HCT116 (cell line): Measurements from ENCODE around the gene CHRNA9. TPM values are rescaled to one million over a fixed set of nuclear protein-coding genes. Genes with fewer than 3 reads are reported as not detected.

Experiments
- ATAC-seq: fragments of 200-7000 bp; cut with Tn5 transposase; 2 replicates; pipeline ENCODE4 v1.9.1; 2020; ENCODE audit warnings: mild to moderate bottlenecking, moderate library complexity
- BruUV-seq: library from RNA; stranded (reverse); fragments of 400-500 nt; replicated peaks from 2 replicates; lab custom pipeline; 2021; lab: Mats Ljungman, UMichigan
- CTCF ChIA-PET: fragments of 300-600 bp; sonication (Branson Sonifier 250); formaldehyde crosslinking; loops from one replicate; lab custom pipeline; 2021; ENCODE audit warnings: antibody characterized with exemption; lab: Charles Lee
- POLR2A ChIA-PET: fragments of 300-600, 350-600 bp; sonication (Branson Sonifier 250); formaldehyde crosslinking; loops from one replicate; lab custom pipeline; 2021; ENCODE audit warnings: antibody characterized with exemption; lab: Charles Lee
- RAD21 ChIA-PET, 2 experiments: fragments of 300-600 bp; sonication (Branson Sonifier 250); formaldehyde crosslinking; loops; one replicate each; lab custom pipeline; 2023; ENCODE audit warnings: low total read pairs in 2 of 2; ENCODE audit not compliant: uncharacterized antibody in 2 of 2, unreplicated experiment in 2 of 2, low non-redundant PET in 1 of 2; lab: Charles Lee
- DNase-seq: peaks from one replicate; pipeline ENCODE4 v3.0.0-alpha.2; 2010; ENCODE audit warnings: low read depth, low spot score
- H2AFZ ChIP-seq: fragments of 200-600 bp; shearing (Covaris generic), sonication (generic); 2 replicates; pipeline ENCODE4 v1.6.1; 2017; ENCODE audit warnings: low read depth, mixed run types, mixed read lengths, antibody characterized with exemption, low read length; ENCODE audit not compliant: poor library complexity, severe bottlenecking
- H3K27ac ChIP-seq: 2 replicates; pipeline ENCODE4 v1.5.1; 2012; ENCODE audit warnings: low read depth, low read length
- H3K27me3 ChIP-seq: fragments of 200-600 bp; sonication (generic); 2 replicates; pipeline ENCODE4 v1.6.1; 2016; ENCODE audit warnings: mixed run types, low read length, mixed read lengths; ENCODE audit not compliant: insufficient read depth
- H3K36me3 ChIP-seq, 2 experiments: fragments of 200-500 bp in 1 of 2; fragments of 200-600 bp in 1 of 2; sonication (Bioruptor generic) in 1 of 2; sonication (generic) in 1 of 2; 2 replicates each; pipeline versions ENCODE4 v1.5.1 to v1.6.1; 2014 to 2016; ENCODE audit warnings: low read length in 2 of 2, inconsistent platforms in 1 of 2, mixed read lengths in 1 of 2, mixed run types in 1 of 2; ENCODE audit not compliant: insufficient read depth in 2 of 2, control insufficient read depth in 1 of 2
- H3K4me1 ChIP-seq, 2 experiments: fragments of 200-600 bp in 1 of 2; sonication (generic) in 1 of 2; 2 replicates each; pipeline versions ENCODE4 v1.5.1 to v1.6.1; 2012 to 2017; ENCODE audit warnings: low read length in 2 of 2, inconsistent platforms in 1 of 2, mild to moderate bottlenecking in 1 of 2, mixed read lengths in 1 of 2, mixed run types in 1 of 2, moderate library complexity in 1 of 2; ENCODE audit not compliant: insufficient read depth in 2 of 2, control insufficient read depth in 1 of 2
- H3K4me2 ChIP-seq: fragments of 200-600 bp; sonication (generic); 2 replicates; pipeline ENCODE4 v1.6.1; 2017; ENCODE audit warnings: mixed run types, low read length, mixed read lengths
- H3K4me3 ChIP-seq, 2 experiments: fragments of 200-600 bp in 1 of 2; sonication (generic) in 1 of 2; replicated peaks in 1 of 2; 2 replicates each; pipeline ENCODE4 v1.5.1; 2011 to 2016; ENCODE audit warnings: low read length in 2 of 2, control low read depth in 1 of 2, low read depth in 1 of 2, mild to moderate bottlenecking in 1 of 2, mixed read lengths in 1 of 2, mixed run types in 1 of 2
- H3K79me2 ChIP-seq: fragments of 200-600 bp; sonication (generic); 2 replicates; pipeline ENCODE4 v1.6.1; 2017; ENCODE audit warnings: mild to moderate bottlenecking, mixed run types, low read length, moderate library complexity, mixed read lengths; ENCODE audit not compliant: insufficient read depth
- H3K9ac ChIP-seq: fragments of 200-600 bp; sonication (generic); 2 replicates; pipeline ENCODE4 v1.6.1; 2016; ENCODE audit warnings: low read length, mixed read lengths
- H3K9me2 ChIP-seq: fragments of 200-600 bp; sonication (generic), shearing (Covaris generic); 2 replicates; pipeline ENCODE4 v1.6.1; 2017; ENCODE audit warnings: mixed run types, mild to moderate bottlenecking, moderate library complexity; ENCODE audit not compliant: insufficient read depth
- H3K9me3 ChIP-seq, 2 experiments: fragments of 200-500 bp in 1 of 2; fragments of 200-600 bp in 1 of 2; sonication (Bioruptor generic) in 1 of 2; sonication (generic) in 1 of 2; 2 replicates each; pipeline ENCODE4 v1.6.1; 2014 to 2017; ENCODE audit warnings: low read length in 2 of 2, mixed read lengths in 2 of 2, inconsistent platforms in 1 of 2, low read depth in 1 of 2, mild to moderate bottlenecking in 1 of 2, mixed run types in 1 of 2, moderate library complexity in 1 of 2; ENCODE audit not compliant: control insufficient read depth in 1 of 2, insufficient read depth in 1 of 2
- H4K20me1 ChIP-seq: fragments of 200-600 bp; sonication (generic), shearing (Covaris generic); 2 replicates; pipeline ENCODE4 v1.6.1; 2017; ENCODE audit warnings: mixed run types, mild to moderate bottlenecking, moderate library complexity; ENCODE audit not compliant: insufficient read depth
- ATF3 ChIP-seq: IDR thresholded peaks from 2 replicates; pipeline ENCODE4 v1.6.1; 2012
- CTCF ChIP-seq, 3 experiments: fragments of 200-600 bp in 1 of 3; sonication (generic) in 1 of 3; IDR thresholded peaks in 2 of 3; conservative IDR thresholded peaks in 1 of 3; 2 replicates each; pipeline ENCODE4 v1.5.1; 2012 to 2017; ENCODE audit warnings: low read depth in 2 of 3, low read length in 2 of 3, antibody characterized with exemption in 1 of 3, borderline replicate concordance in 1 of 3, control low read depth in 1 of 3, mild to moderate bottlenecking in 1 of 3, mixed read lengths in 1 of 3, mixed run types in 1 of 3, moderate library complexity in 1 of 3; ENCODE audit not compliant: insufficient read depth in 1 of 3
- EZH2 ChIP-seq: fragments of 200-600 bp; sonication (generic); IDR thresholded peaks from 2 replicates; pipeline ENCODE4 v1.6.1; 2017; ENCODE audit warnings: antibody characterized with exemption, mixed run types
- EZH2phosphoT487 ChIP-seq: fragments of 200-600 bp; IDR thresholded peaks from 2 replicates; pipeline ENCODE4 v1.6.1; 2018; ENCODE audit warnings: antibody characterized with exemption, borderline replicate concordance
- JUND ChIP-seq: IDR thresholded peaks from 2 replicates; pipeline ENCODE4 v1.6.1; 2012
- MAX ChIP-seq: IDR thresholded peaks from 2 replicates; pipeline ENCODE4 v1.6.1; 2012
- POLR2A ChIP-seq: IDR thresholded peaks from 2 replicates; pipeline ENCODE4 v1.7.0; 2011; ENCODE audit warnings: borderline replicate concordance; ENCODE audit not compliant: insufficient read depth, insufficient read length; ENCODE audit errors: extremely low read depth
- RAD21 ChIP-seq: IDR thresholded peaks from 2 replicates; pipeline ENCODE4 v1.6.1; 2012; ENCODE audit warnings: low read depth, mild to moderate bottlenecking
- REST ChIP-seq: IDR thresholded peaks from 2 replicates; pipeline ENCODE4 v1.6.1; 2012; ENCODE audit warnings: low read depth
- SP1 ChIP-seq: IDR thresholded peaks from 2 replicates; pipeline ENCODE4 v1.6.1; 2012; ENCODE audit warnings: low read depth
- intact Hi-C: fragments of 100-400 bp; cut with micrococcal nuclease; formaldehyde crosslinking; loops from 2 replicates; pipeline ENCODE4 v1.10.0; 2022
- total RNA-seq: library from RNA; stranded (reverse); gene quantifications from one replicate; pipeline ENCODE4 v1.2.1, GENCODE V29; 2021; ENCODE audit not compliant: unreplicated experiment

The CHRNA9 gene
- total RNA-seq, 1 experiment from 2014 or later, result not detected

GRCh38 chr4:40395166-40395900, 60.2 kb downstream of the CHRNA9 start:
- H3K27me3 ChIP-seq, result no peaks in the 10 kb centered on the region
- no peak overlapping the region for H3K4me2 ChIP-seq
- BruUV-seq, result no TSS peak
- no peak overlapping the region for H3K9ac ChIP-seq
- ChIA-PET RAD21 (no interaction called here), POLR2A (no interaction called here), CTCF (no interaction called here)
- intact Hi-C loops, result no loop called here
- H3K4me3 ChIP-seq, result no peak overlapping the region
- ATAC-seq (no peak), DNase-seq (no peak)
- H3K36me3 ChIP-seq, result no peaks in the 10 kb centered on the region
- H3K27ac ChIP-seq, result no peak overlapping the region
- H4K20me1 ChIP-seq, result no peaks in the 10 kb centered on the region
- H2AFZ ChIP-seq, result no peak overlapping the region
- peaks cover 7 to 9% of the 10 kb centered on the region in 2 experiments; a peak in 3 of 4 replicates for H3K4me1 ChIP-seq
- H3K9me2 ChIP-seq, result no peaks in the 10 kb centered on the region
- H3K79me2 ChIP-seq, result no peaks in the 10 kb centered on the region
- H3K9me3 ChIP-seq, result no peaks in the 10 kb centered on the region
- TF ChIP-seq REST (no peak), POLR2A (no peak), CTCF (IDR thresholded peaks at IDR 0.05 in 2 of 3, conservative IDR thresholded peaks at IDR 0.05 in 1 of 3; ENCODE audit: borderline replicate concordance in 1 of 3, insufficient read depth in 1 of 3, low read depth in 2 of 3, low read length in 2 of 3) (no peak), JUND (no peak), ATF3 (no peak), MAX (no peak), SP1 (no peak), RAD21 (no peak), EZH2 (no peak), EZH2phosphoT487 (no peak)
